ENCODE results near the gene DNAJC7. TPM values are rescaled to one million over a fixed set of nuclear protein-coding genes. Genes with fewer than 3 reads are reported as not detected.
A peak's percentile ranks its signal among the peaks of the same experiment; 100 is the strongest.

The DNAJC7 gene
- total RNA-seq, 4 donors from 2014 or later = 46.5 to 72.5 (median 70.7) TPM

- TF ChIP-seq CTCF (IDR thresholded peaks at IDR 0.05) = peak in 2 of 3 donors; percentile 20 to 47
- ATAC-seq (ENCODE audit: low FRiP score) (no peak), DNase-seq (ENCODE audit: low spot score) (peak; percentile 65)
Observed at GRCh38 chr17:41962768-41963434, 54.3 kb downstream of the DNAJC7 start.

- DNase-seq (ENCODE audit: low spot score) (no peak), ATAC-seq (ENCODE audit: low FRiP score) (no peak)
- TF ChIP-seq CTCF (IDR thresholded peaks at IDR 0.05) = no peak
Observed at GRCh38 chr17:41962111-41962510, 55.1 kb downstream of the DNAJC7 start.

GRCh38 chr17:41959336-41960095, 57.7 kb downstream of the DNAJC7 start:
- no peak for TF ChIP-seq CTCF (IDR thresholded peaks at IDR 0.05)
- ATAC-seq (ENCODE audit: low FRiP score) (peak; percentile 42), DNase-seq (ENCODE audit: low spot score) (no peak)

- TF ChIP-seq CTCF (IDR thresholded peaks at IDR 0.05) = no peak
- no peak for DNase-seq (ENCODE audit: low spot score)
- no peak for ATAC-seq (ENCODE audit: low FRiP score)
Observed at GRCh38 chr17:41959030-41959335, 58.3 kb downstream of the DNAJC7 start.

DNA sequence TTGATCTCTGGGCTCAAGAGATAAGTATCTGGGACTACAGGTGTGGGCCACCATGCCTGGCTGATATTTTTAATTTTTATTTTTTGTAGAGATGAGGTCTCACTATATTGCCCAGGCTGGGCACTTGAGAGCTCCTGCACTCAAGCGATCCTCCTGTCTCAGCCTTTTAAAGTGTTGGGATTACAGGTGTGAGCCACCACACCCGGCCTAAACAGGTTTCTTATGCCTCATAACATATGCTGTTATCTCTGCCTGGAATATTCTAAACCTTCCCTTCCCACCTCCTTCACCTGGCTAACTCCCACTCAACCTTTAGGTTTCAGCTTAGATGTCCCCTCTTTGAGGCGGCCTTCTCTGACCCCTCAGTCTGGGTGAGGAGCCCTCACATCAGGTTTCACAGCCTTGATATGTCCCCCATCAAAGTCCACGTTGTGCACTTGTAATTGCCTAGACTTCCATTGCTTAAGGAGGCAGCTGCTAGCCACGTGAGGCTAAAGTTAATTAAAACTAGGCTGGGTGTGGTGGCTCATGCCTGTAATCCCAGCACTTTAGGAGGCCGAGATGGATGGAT, 59.3 kb downstream of the DNAJC7 start:
- ATAC-seq (ENCODE audit: low FRiP score) (no peak), DNase-seq (ENCODE audit: low spot score) (no peak)
- TF ChIP-seq CTCF (IDR thresholded peaks at IDR 0.05) = no peak

GRCh38 chr17:41957031-41957868, 60.0 kb downstream of the DNAJC7 start:
- no peak for TF ChIP-seq CTCF (IDR thresholded peaks at IDR 0.05)
- ATAC-seq (ENCODE audit: low FRiP score) (no peak), DNase-seq (ENCODE audit: low spot score) (no peak)

All from omental fat pad (tissue), 4 donors.